ENCODE results near the gene STK38L. TPM values are rescaled to one million over a fixed set of nuclear protein-coding genes. Genes with fewer than 3 reads are reported as not detected.

The STK38L gene
- polyA plus RNA-seq, 1 donor (not counting 4 experiments of a cell fraction or from before 2014, with no cell fraction given) = 25.4 TPM

DNA sequence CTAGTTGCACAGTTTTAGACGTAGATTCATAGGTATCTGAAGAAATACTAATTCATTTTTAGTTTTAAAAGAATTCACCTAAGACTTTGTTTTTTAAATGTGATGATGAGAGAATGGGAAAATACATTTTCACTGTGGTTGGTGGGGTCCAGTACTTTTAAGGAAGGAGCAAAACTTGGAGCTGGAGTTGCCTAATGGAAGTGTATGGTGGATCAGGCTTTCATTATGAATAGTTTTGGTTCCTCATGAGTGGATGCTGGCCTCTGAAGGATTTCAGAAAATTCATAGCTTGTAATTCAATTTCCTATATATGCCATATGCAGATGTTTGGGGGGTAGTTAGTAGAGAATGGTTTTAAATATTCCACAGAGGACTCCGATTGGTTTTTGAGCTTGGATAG lies 27.1 kb downstream of the STK38L start:
- no peak for FAIRE-seq
- dilution Hi-C loops (cut with MboI; ENCODE audit: extremely low pct_ligation_motif_present, low sequenced_read_pairs) = no loop called here
- H2AFZ ChIP-seq (ENCODE audit: control insufficient read depth, low read length) = no peak overlapping the region
- peaks cover 0 to 2% of the 10 kb centered on the region in 2 experiments for H3K36me3 ChIP-seq (ENCODE audit: control insufficient read depth in 2 of 2, extremely low read depth in 1 of 2, insufficient read depth in 2 of 2, low read length in 2 of 2)
- no peaks in the 10 kb centered on the region for H3K9me3 ChIP-seq (ENCODE audit: control insufficient read depth, low read depth, low read length)
- H3K9ac ChIP-seq (ENCODE audit: control insufficient read depth, extremely low read depth, insufficient read depth, low read length) = no peak overlapping the region
- H4K20me1 ChIP-seq (ENCODE audit: control insufficient read depth, extremely low read depth, insufficient read depth, low read length) = no peaks in the 10 kb centered on the region
- peaks cover 2% of the 10 kb centered on the region for H3K9me1 ChIP-seq (ENCODE audit: control insufficient read depth, extremely low read depth, insufficient read depth, low read length)
- TF ChIP-seq, protein P1, sequence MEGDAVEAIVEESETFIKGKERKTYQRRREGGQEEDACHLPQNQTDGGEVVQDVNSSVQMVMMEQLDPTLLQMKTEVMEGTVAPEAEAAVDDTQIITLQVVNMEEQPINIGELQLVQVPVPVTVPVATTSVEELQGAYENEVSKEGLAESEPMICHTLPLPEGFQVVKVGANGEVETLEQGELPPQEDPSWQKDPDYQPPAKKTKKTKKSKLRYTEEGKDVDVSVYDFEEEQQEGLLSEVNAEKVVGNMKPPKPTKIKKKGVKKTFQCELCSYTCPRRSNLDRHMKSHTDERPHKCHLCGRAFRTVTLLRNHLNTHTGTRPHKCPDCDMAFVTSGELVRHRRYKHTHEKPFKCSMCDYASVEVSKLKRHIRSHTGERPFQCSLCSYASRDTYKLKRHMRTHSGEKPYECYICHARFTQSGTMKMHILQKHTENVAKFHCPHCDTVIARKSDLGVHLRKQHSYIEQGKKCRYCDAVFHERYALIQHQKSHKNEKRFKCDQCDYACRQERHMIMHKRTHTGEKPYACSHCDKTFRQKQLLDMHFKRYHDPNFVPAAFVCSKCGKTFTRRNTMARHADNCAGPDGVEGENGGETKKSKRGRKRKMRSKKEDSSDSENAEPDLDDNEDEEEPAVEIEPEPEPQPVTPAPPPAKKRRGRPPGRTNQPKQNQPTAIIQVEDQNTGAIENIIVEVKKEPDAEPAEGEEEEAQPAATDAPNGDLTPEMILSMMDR (optimal IDR thresholded peaks at IDR 0.05 in 1 of 3, IDR thresholded peaks at IDR 0.05 in 1 of 3, conservative IDR thresholded peaks at IDR 0.05 in 1 of 3; ENCODE audit: extremely low read depth in 1 of 3, insufficient read depth in 2 of 3, low read length in 3 of 3) = no peak
- no peak for TF ChIP-seq EZH2 (IDR thresholded peaks at IDR 0.05; ENCODE audit: low read length)
- no peak overlapping the region for H3K4me2 ChIP-seq (ENCODE audit: control insufficient read depth, extremely low read depth, insufficient read depth, low read depth, low read length)
- H3K27me3 ChIP-seq (ENCODE audit: control insufficient read depth, extremely low read depth, insufficient read depth, low read length) = no peaks in the 10 kb centered on the region
- peaks cover 6% of the 10 kb centered on the region for H3K79me2 ChIP-seq (ENCODE audit: control insufficient read depth, insufficient read depth, low read length)
- no peak overlapping the region for H3K27ac ChIP-seq (ENCODE audit: control insufficient read depth, insufficient read depth, low read length)
- no peak overlapping the region for H3K4me3 ChIP-seq (ENCODE audit: control insufficient read depth in 2 of 3, extremely low read depth in 1 of 3, insufficient read depth in 2 of 3, low read depth in 1 of 3, low read length in 3 of 3)
- DNase-seq (ENCODE audit: low read depth, low spot score) = no peak
- H3K4me1 ChIP-seq (ENCODE audit: control insufficient read depth, extremely low read depth, insufficient read depth, low read length) = no peaks in the 10 kb centered on the region

DNA sequence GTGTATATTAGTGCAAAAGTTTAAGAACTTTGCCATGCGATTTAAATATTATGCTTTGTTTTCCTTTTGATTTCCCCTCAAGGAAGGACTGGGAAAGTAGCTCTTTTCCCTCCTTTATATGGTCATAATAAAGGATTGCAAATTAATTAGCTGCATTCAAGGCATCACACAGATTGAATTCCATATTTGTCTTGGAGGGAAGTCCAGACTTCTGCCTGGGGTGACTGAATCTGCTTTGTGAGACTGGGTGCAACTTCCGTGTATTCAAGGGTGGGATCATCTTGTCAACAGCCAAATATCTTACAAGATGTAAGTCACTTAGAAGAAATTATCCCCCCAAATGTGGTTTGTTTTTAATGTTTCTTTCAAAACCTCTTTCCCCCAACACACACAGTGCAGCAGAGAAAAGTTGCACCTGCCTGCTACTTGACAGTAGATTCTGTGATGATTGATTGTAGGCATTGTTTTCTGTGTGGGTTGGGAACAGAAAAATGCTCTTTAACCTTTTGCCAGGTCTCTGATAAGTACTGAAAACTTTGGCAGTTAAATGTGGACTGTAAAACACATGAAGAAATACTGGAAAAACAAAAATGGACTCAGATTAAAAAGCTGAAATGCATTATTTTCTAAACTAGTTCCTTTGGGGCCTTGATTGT lies 28.4 kb downstream of the STK38L start:
- Histone ChIP-seq H3K79me2 (ENCODE audit: control insufficient read depth, insufficient read depth, low read length) (peaks cover 4% of the 10 kb centered on the region), H3K4me3 (ENCODE audit: control insufficient read depth in 2 of 3, extremely low read depth in 1 of 3, insufficient read depth in 2 of 3, low read depth in 1 of 3, low read length in 3 of 3) (no peak overlapping the region), H2AFZ (ENCODE audit: control insufficient read depth, low read length) (no peak overlapping the region), H3K4me1 (ENCODE audit: control insufficient read depth, extremely low read depth, insufficient read depth, low read length) (no peaks in the 10 kb centered on the region), H3K36me3 (ENCODE audit: control insufficient read depth in 2 of 2, extremely low read depth in 1 of 2, insufficient read depth in 2 of 2, low read length in 2 of 2) (no peaks in the 10 kb centered on the region), H4K20me1 (ENCODE audit: control insufficient read depth, extremely low read depth, insufficient read depth, low read length) (no peaks in the 10 kb centered on the region), H3K9me1 (ENCODE audit: control insufficient read depth, extremely low read depth, insufficient read depth, low read length) (peaks cover 2% of the 10 kb centered on the region), H3K4me2 (ENCODE audit: control insufficient read depth, extremely low read depth, insufficient read depth, low read depth, low read length) (no peak overlapping the region), H3K27me3 (ENCODE audit: control insufficient read depth, extremely low read depth, insufficient read depth, low read length) (no peaks in the 10 kb centered on the region), H3K9me3 (ENCODE audit: control insufficient read depth, low read depth, low read length) (no peaks in the 10 kb centered on the region), H3K27ac (ENCODE audit: control insufficient read depth, insufficient read depth, low read length) (no peak overlapping the region), H3K9ac (ENCODE audit: control insufficient read depth, extremely low read depth, insufficient read depth, low read length) (no peak overlapping the region)
- DNase-seq (ENCODE audit: low read depth, low spot score) (no peak), FAIRE-seq (peak; percentile 9)
- no peak for TF ChIP-seq EZH2 (IDR thresholded peaks at IDR 0.05; ENCODE audit: low read length)
- TF ChIP-seq, protein P1 (optimal IDR thresholded peaks at IDR 0.05 in 1 of 3, IDR thresholded peaks at IDR 0.05 in 1 of 3, conservative IDR thresholded peaks at IDR 0.05 in 1 of 3; ENCODE audit: extremely low read depth in 1 of 3, insufficient read depth in 2 of 3, low read length in 3 of 3) = no peak
- dilution Hi-C loops (cut with MboI; ENCODE audit: extremely low pct_ligation_motif_present, low sequenced_read_pairs) = no loop called here
